Effector CD8-positive, alpha-beta T cell (primary cell): ENCODE measurements around the gene DOHH.
"Not testable (repeated sequence)": the region's sequence is repeated elsewhere in the genome, so short reads cannot be mapped to it uniquely, and the experiment has no call there.

Experiments used
- DNase-seq: peaks from one replicate; lab custom pipeline; 2025; lab: John Stamatoyannopoulos, UW

Gene DOHH

GRCh38 chr19:3534375-3535234, 34.1 kb upstream of the DOHH start:
- DNase-seq = no peak

GRCh38 chr19:3533563-3534216, 33.2 kb upstream of the DOHH start:
- DNase-seq = no peak

GRCh38 chr19:3533033-3533432, 32.6 kb upstream of the DOHH start:
- DNase-seq = no peak

GRCh38 chr19:3532154-3532786, 31.8 kb upstream of the DOHH start:
- DNase-seq = no peak

- DNase-seq = no peak
Measured at GRCh38 chr19:3531716-3532115, 31.2 kb upstream of the DOHH start.

- no peak for DNase-seq
Measured at GRCh38 chr19:3530389-3530788, 29.9 kb upstream of the DOHH start.

- not testable (repeated sequence) for DNase-seq
Measured at GRCh38 chr19:3529299-3529698, 28.8 kb upstream of the DOHH start.

- no peak for DNase-seq
Measured at GRCh38 chr19:3528539-3529211, 28.2 kb upstream of the DOHH start.

GRCh38 chr19:3528080-3528479, 27.6 kb upstream of the DOHH start:
- no peak for DNase-seq

GRCh38 chr19:3527238-3527910, 26.9 kb upstream of the DOHH start:
- no peak for DNase-seq

GRCh38 chr19:3526507-3527237, 26.2 kb upstream of the DOHH start:
- no peak for DNase-seq

GRCh38 chr19:3524904-3525451, 24.5 kb upstream of the DOHH start:
- DNase-seq = no peak

GRCh38 chr19:3524078-3524842, 23.8 kb upstream of the DOHH start:
- DNase-seq = no peak

- no peak for DNase-seq
Measured at GRCh38 chr19:3523361-3524077, 23.0 kb upstream of the DOHH start.

- no peak for DNase-seq
Measured at GRCh38 chr19:3522421-3523360, 22.2 kb upstream of the DOHH start.

GRCh38 chr19:3521104-3521445, 20.6 kb upstream of the DOHH start:
- no peak for DNase-seq

- DNase-seq = no peak
Measured at GRCh38 chr19:3520166-3521103, 20.0 kb upstream of the DOHH start.
